Spleen (tissue), 11 donors: ENCODE results near the gene MLXIPL. TPM values are rescaled to one million over a fixed set of nuclear protein-coding genes. Genes with fewer than 3 reads are reported as not detected.

Source experiments
- DNase-seq: peaks from one replicate; pipeline ENCODE4 v3.0.0-alpha.2; 2020
- H3K27ac ChIP-seq, 8 donors: fragments of 200-600 bp; sonication (generic) in 7 of 8; 1 replicate in 4 of 8; 2 replicates in 4 of 8; pipeline versions ENCODE4 v1.5.0 to v1.8.0; 2016 to 2021; ENCODE audit warnings: inconsistent platforms in 4 of 8, mild to moderate bottlenecking in 4 of 8, moderate library complexity in 1 of 8
- H3K27me3 ChIP-seq, 7 donors: fragments of 200-600 bp; sonication (generic) in 6 of 7; replicated peaks in 1 of 7; 1 replicate in 4 of 7; 2 replicates in 3 of 7; pipeline versions ENCODE4 v1.5.0 to v1.8.0; 2016 to 2021; ENCODE audit warnings: inconsistent platforms in 3 of 7, mild to moderate bottlenecking in 1 of 7
- H3K36me3 ChIP-seq, 6 donors: fragments of 200-600 bp; sonication (generic) in 5 of 6; 1 replicate in 4 of 6; 2 replicates in 2 of 6; pipeline versions ENCODE4 v1.5.0 to v1.8.0; 2016 to 2021; ENCODE audit warnings: inconsistent platforms in 2 of 6
- H3K4me1 ChIP-seq, 6 donors: fragments of 200-600 bp; sonication (generic) in 5 of 6; 1 replicate in 3 of 6; 2 replicates in 3 of 6; pipeline versions ENCODE4 v1.5.0 to v1.8.0; 2016 to 2021; ENCODE audit warnings: inconsistent platforms in 3 of 6
- H3K4me3 ChIP-seq, 8 donors: fragments of 200-600 bp; sonication (generic) in 7 of 8; 1 replicate in 4 of 8; 2 replicates in 4 of 8; pipeline versions ENCODE4 v1.5.0 to v1.8.0; 2016 to 2021; ENCODE audit warnings: inconsistent platforms in 4 of 8, mild to moderate bottlenecking in 4 of 8, moderate library complexity in 2 of 8
- H3K9me3 ChIP-seq, 8 donors: fragments of 200-600 bp; sonication (generic) in 7 of 8; 1 replicate in 4 of 8; 2 replicates in 4 of 8; pipeline versions ENCODE4 v1.5.0 to v1.8.0; 2016 to 2021; ENCODE audit warnings: inconsistent platforms in 4 of 8
- POLR2A ChIP-seq, 3 donors: fragments of 450-650 bp; IDR thresholded peaks; one replicate each; pipeline ENCODE4 v1.5.1; 2017; ENCODE audit warnings: antibody characterized with exemption in 3 of 3, mild to moderate bottlenecking in 1 of 3
- POLR2AphosphoS5 ChIP-seq, 3 donors: sonication (generic); formaldehyde crosslinking; IDR thresholded peaks; one replicate each; pipeline ENCODE4 v1.5.1; 2017; ENCODE audit warnings: antibody characterized with exemption in 3 of 3
- WGBS, 5 donors: extraction: QIAGEN DNeasy Blood & Tissue Kit in 3 of 5; methylation state at CpG; one replicate each; pipeline versions ENCODE4 v1.1.5 to v1.1.7; 2013 to 2018; 5-methylcytosine and 5-hydroxymethylcytosine counted together
- intact Hi-C: fragments of 100-400 bp; cut with DNase I; formaldehyde crosslinking; loops from one replicate; pipeline ENCODE4 v1.15.0; 2023; ENCODE audit warnings: low total_unique reads
- polyA plus RNA-seq, 3 donors: library from polyadenylated mRNA; stranded (reverse); fragments of 200-250 nt; gene quantifications; one replicate each; pipeline ENCODE4 v1.2.1, GENCODE V29; 2013
- total RNA-seq, 7 donors: library from RNA; depleted of rRNA in 3 of 7; stranded (reverse); fragments of >200 nt in 3 of 7; fragmentation: NEBNext Ultra II Directional in 4 of 7; extraction: Animal tissue kit (Norgen Biotek cat#: 25700) in 4 of 7; gene quantifications; one replicate each; pipeline versions ENCODE4 v1.1.0 to v1.2.1, GENCODE V29; 2016 to 2021
- TF ChIP-seq, protein P1 (sequence below), 11 experiments: fragments of 200-600 bp in 7 of 11; fragments of 450-650 bp in 4 of 11; sonication (generic) in 4 of 11; IDR thresholded peaks in 8 of 11; conservative IDR thresholded peaks in 3 of 11; 1 replicate in 7 of 11; 2 replicates in 4 of 11; pipeline versions ENCODE4 v1.4.0 to v1.8.0; 2016 to 2021; ENCODE audit warnings: antibody characterized with exemption in 11 of 11, inconsistent platforms in 4 of 11, mild to moderate bottlenecking in 1 of 11
- donor health status: healthy with polysubstance abuse.
- donor health status: DM: no; HTN: no; CAD: no; lungs with moderate emphysema.
- donor health status: DM: no; HTN: no; CAD: no.
- donor health status: Bipolar disorder and iron deficiency.
- donor health status: healthy.
- donor health status: DM: no; HTN: no; CAD: no.
- donor health status: DM: yes; HTN: yes; CAD: no.

MLXIPL gene
- total and polyA plus RNA-seq, 10 donors: 0.09 to 0.23 (median 0.16) TPM; not detected in 6

GRCh38 chr7:73626814-73627213 lies 2.5 kb upstream of the MLXIPL start:
- intact Hi-C loops: no loop called here
- no peaks in the 10 kb centered on the region for H3K9me3 ChIP-seq
- H3K36me3 ChIP-seq: no peaks in the 10 kb centered on the region
- 32 to 43% (median 34%) methylated on average over 3 of the region's 3 CpGs for WGBS, 5 donors
- DNase-seq: no peak
- no peak overlapping the region for H3K4me3 ChIP-seq
- no peak overlapping the region for H3K27ac ChIP-seq
- no peak for TF ChIP-seq POLR2A (IDR thresholded peaks at IDR 0.05)
- peaks cover 13 to 23% (median 19%) of the 10 kb centered on the region in 6 donors for H3K4me1 ChIP-seq
- H3K27me3 ChIP-seq: peaks cover 5 to 91% (median 49%) of the 10 kb centered on the region in 7 donors

GRCh38 chr7:73625276-73625675 lies 954 bp upstream of the MLXIPL start:
- peaks cover 5 to 99% (median 49%) of the 10 kb centered on the region in 7 donors for H3K27me3 ChIP-seq
- intact Hi-C loops: no loop called here
- no peak for DNase-seq

GRCh38 chr7:73624669-73625001 lies 313 bp upstream of the MLXIPL start:
- intact Hi-C loops: no loop called here
- Histone ChIP-seq H3K27me3 (peaks cover 5 to 94% (median 49%) of the 10 kb centered on the region in 7 donors), H3K4me3 (peak overlapping the region in 6 of 8 donors; percentile 22 to 68 (median 38)), H3K4me1 (peaks cover 13 to 23% (median 19%) of the 10 kb centered on the region in 6 donors), H3K9me3 (no peaks in the 10 kb centered on the region), H3K27ac (no peak overlapping the region), H3K36me3 (no peaks in the 10 kb centered on the region)
- no peak for DNase-seq
- TF ChIP-seq POLR2A (IDR thresholded peaks at IDR 0.05): no peak
- no peak for TF ChIP-seq POLR2AphosphoS5 (IDR thresholded peaks at IDR 0.05)
- TF ChIP-seq, protein P1, sequence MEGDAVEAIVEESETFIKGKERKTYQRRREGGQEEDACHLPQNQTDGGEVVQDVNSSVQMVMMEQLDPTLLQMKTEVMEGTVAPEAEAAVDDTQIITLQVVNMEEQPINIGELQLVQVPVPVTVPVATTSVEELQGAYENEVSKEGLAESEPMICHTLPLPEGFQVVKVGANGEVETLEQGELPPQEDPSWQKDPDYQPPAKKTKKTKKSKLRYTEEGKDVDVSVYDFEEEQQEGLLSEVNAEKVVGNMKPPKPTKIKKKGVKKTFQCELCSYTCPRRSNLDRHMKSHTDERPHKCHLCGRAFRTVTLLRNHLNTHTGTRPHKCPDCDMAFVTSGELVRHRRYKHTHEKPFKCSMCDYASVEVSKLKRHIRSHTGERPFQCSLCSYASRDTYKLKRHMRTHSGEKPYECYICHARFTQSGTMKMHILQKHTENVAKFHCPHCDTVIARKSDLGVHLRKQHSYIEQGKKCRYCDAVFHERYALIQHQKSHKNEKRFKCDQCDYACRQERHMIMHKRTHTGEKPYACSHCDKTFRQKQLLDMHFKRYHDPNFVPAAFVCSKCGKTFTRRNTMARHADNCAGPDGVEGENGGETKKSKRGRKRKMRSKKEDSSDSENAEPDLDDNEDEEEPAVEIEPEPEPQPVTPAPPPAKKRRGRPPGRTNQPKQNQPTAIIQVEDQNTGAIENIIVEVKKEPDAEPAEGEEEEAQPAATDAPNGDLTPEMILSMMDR (IDR thresholded peaks at IDR 0.05 in 8 of 11, conservative IDR thresholded peaks at IDR 0.05 in 3 of 11): no peak
- 42 to 50% (median 45%) methylated on average over 8 to 9 of the region's 9 CpGs for WGBS, 5 donors

More at GRCh38 chr7:73625276-73625675, 954 bp upstream of the MLXIPL start:
- TF ChIP-seq POLR2AphosphoS5 (IDR thresholded peaks at IDR 0.05) (no peak), POLR2A (IDR thresholded peaks at IDR 0.05) (no peak)
- TF ChIP-seq, protein P1 (IDR thresholded peaks at IDR 0.05 in 8 of 11, conservative IDR thresholded peaks at IDR 0.05 in 3 of 11): no peak
- no peak overlapping the region for H3K4me3 ChIP-seq
- H3K4me1 ChIP-seq: peaks cover 13 to 23% (median 19%) of the 10 kb centered on the region in 6 donors
- no peaks in the 10 kb centered on the region for H3K9me3 ChIP-seq
- H3K27ac ChIP-seq: no peak overlapping the region
- H3K36me3 ChIP-seq: no peaks in the 10 kb centered on the region
- 91 to 95% (median 92%) methylated on average over 11 of the region's 11 CpGs for WGBS, 5 donors

DNA sequence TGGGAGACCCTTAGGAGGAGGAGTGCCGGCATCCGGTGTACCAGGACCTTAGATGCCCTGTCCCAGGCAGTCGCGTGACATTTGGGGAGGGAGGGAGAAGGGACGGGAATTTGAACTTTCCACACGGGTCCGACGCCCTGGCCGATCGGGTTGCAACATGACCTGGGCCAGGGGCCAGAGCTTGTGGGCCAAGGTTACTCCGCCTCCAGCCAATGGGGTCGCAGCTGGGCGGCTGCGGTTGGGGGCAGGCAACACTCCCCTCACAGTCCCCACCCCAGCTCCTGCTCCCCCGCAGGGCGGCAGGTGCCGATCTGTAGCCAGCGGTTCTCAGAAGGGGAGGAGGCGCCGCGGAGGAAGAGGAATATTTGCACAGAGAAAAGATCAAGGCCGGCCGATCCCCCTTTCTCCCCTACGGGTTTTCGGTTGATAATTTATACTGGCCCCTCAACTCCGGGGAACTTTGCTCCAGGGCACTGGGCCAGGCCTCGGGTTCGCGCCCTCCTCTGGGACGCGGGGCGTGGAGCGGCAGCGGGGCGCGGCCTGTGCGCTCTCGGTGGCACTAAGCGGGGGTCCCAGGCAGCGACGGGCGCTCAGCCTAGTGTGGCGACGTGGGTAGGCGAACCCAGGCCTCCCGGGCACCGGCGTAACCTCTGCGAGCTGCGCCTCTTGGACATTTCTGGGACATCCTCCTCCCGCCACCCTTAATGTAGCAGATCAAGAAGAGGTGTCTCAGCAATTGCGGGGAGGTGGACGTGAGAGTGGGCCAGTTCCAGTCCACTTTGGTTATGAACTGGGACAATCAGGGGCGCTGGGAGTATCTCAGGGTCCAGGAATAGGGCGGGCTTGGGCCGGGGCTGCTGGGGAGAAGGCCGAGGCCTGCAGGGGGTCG lies 1.2 kb downstream of the MLXIPL start:
- no peak for DNase-seq
- TF ChIP-seq POLR2A (IDR thresholded peaks at IDR 0.05) (no peak), POLR2AphosphoS5 (IDR thresholded peaks at IDR 0.05) (no peak)
- TF ChIP-seq, protein P1 (IDR thresholded peaks at IDR 0.05 in 8 of 11, conservative IDR thresholded peaks at IDR 0.05 in 3 of 11): no peak
- H3K27ac ChIP-seq: no peak overlapping the region
- H3K4me1 ChIP-seq: peaks cover 13 to 23% (median 19%) of the 10 kb centered on the region in 6 donors
- peaks cover 5 to 90% (median 49%) of the 10 kb centered on the region in 7 donors for H3K27me3 ChIP-seq
- no peaks in the 10 kb centered on the region for H3K9me3 ChIP-seq
- intact Hi-C loops: no loop called here
- peak overlapping the region in 3 of 8 donors; percentile 16 to 68 (median 32) for H3K4me3 ChIP-seq
- H3K36me3 ChIP-seq: no peaks in the 10 kb centered on the region
- WGBS, 5 donors: 5 to 6% (median 6%) methylated on average over 22 to 58 of the region's 58 CpGs
